Fibroblast of pulmonary artery (primary cell): ENCODE measurements around the gene ZNF746.

ENCODE experiments used
- DNase-seq: peaks from one replicate; pipeline ENCODE4 v3.0.0-alpha.2; 2010; ENCODE audit warnings: low read depth
- H3K4me3 ChIP-seq: replicated peaks from 2 replicates; pipeline ENCODE4 v1.5.1; 2011; ENCODE audit warnings: low read depth, mild to moderate bottlenecking, control low read depth, low read length, moderate library complexity
- CTCF ChIP-seq: IDR thresholded peaks from 2 replicates; pipeline ENCODE4 v1.5.1; 2011; ENCODE audit warnings: mild to moderate bottlenecking, control low read depth, low read length, inconsistent platforms; ENCODE audit errors: missing control alignments

Gene ZNF746

GRCh38 chr7:149493366-149493765, 4.2 kb downstream of the ZNF746 start:
- no peak for TF ChIP-seq CTCF
- DNase-seq = no peak
- H3K4me3 ChIP-seq = no peak overlapping the region

- H3K4me3 ChIP-seq = no peak overlapping the region
- TF ChIP-seq CTCF = no peak
- no peak for DNase-seq
These were observed 7.4 kb downstream of the ZNF746 start for GRCh38 chr7:149490083-149490760.

- no peak for DNase-seq
- H3K4me3 ChIP-seq = no peak overlapping the region
- peak; percentile 6 for TF ChIP-seq CTCF
These were observed 8.1 kb downstream of the ZNF746 start for GRCh38 chr7:149489391-149490024.

GRCh38 chr7:149479568-149479967, 18.0 kb downstream of the ZNF746 start:
- TF ChIP-seq CTCF = no peak
- no peak overlapping the region for H3K4me3 ChIP-seq
- DNase-seq = no peak

- DNase-seq = no peak
- TF ChIP-seq CTCF = no peak
- H3K4me3 ChIP-seq = no peak overlapping the region
These were observed 18.9 kb downstream of the ZNF746 start for GRCh38 chr7:149478754-149479153.

GRCh38 chr7:149477494-149478443, 19.8 kb downstream of the ZNF746 start:
- H3K4me3 ChIP-seq = no peak overlapping the region
- DNase-seq = no peak
- TF ChIP-seq CTCF = no peak
